OCI-M2 (cell line): ENCODE data around the gene ELAPOR1.
"Not testable (repeated sequence)": the region's sequence is repeated elsewhere in the genome, so short reads cannot be mapped to it uniquely, and the experiment has no call there.

Experiments
- DNase-seq: peaks from one replicate; lab custom pipeline; 2025; ENCODE audit not compliant: unreplicated experiment; lab: John Stamatoyannopoulos, UW

Gene ELAPOR1

DNA sequence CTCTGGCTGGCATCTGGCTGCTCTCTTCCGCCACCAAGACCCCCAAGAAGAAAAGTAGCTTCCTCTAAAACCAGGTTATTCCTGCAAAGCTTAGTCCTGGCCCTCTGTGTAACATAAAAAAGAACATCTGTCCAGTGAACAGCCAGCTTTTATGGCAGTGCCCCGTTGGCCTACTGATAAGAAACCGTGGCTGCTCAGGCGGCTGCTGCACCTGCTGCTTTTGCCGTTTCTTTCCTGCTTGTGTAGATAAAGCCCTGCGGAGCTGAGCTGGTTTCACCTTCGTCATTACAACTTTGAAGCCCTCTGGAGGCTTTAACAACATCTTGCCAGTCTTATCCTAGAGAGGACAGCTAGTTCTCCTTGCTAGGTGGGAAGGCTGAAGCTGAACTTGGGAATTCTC, 20.5 kb downstream of the ELAPOR1 start:
- DNase-seq: no peak

DNA sequence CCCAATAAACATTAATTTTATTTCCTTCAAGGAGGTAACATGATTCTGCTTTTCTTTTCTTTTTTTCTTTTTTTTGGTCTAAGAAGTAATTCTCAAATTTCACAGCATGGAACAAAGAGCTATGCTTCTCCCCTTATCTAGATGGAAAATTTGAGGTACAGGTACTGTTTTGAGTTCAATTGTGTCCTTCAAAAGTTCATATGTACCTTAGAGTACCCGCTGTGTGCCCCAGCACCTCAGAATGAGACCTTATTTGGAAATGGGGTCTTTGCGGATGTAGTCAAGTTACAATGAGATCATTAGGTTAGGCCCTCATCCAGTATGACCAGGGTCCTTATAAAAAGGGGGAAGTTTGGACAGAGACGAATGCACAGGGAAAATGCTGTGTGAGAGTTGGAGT, 22.0 kb downstream of the ELAPOR1 start:
- DNase-seq: no peak

DNA sequence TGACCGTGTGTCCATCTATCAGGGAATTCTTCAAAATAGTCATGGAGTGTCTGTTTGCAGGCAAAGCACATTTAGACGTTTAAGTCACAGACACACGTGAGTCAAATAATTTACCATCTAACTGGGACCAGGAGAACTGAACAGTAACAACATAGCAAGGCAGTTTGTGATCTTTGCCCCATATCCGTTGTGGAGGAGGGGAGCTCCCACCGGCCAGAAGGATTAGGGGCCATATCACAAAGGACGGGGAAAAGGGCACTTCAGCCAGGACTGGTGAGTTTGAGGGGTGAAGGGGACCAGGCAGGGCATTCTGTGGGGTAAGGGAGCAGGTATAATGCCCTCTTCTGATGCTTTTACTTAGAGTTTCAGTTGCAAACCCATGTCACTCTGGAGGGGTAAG, 22.9 kb downstream of the ELAPOR1 start:
- DNase-seq: no peak

DNA sequence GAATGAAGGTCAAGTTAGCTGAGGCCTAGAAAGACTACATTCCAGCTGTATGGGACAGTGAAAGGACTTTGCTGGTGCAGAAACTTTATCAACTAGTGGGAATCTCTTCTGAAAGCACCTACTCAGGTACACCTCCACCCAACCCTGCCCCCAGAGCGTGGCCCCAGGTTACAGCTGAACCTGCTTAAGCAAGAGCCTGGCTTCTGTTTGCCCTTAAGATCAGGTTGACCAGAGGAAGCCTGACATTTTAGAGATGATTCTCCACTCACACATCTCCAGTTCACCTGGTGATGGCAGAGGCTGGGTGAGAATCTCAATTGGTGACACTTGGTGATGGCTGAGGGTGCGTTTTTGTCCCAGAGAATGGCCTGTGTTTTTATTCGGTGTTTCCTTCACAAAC, 24.0 kb downstream of the ELAPOR1 start:
- no peak for DNase-seq

DNA sequence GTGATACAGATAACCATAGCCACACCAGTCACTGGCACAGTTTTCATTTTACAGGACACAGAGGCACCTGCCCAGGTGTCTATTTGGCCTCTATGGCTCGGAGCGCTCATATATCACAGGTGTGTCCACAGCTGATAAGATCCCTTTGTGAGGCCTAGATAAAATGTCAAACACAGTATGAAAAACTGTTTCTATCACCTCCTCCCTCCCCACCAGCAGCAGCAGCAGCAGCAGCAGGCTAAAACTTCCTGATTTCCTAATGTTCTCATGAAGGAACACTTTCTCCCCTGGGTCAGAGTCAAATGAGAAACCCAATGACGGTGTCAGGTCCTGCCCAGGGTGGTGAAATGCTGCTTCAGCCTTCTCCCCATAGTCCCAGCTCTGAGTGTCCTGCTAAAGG, 24.4 kb downstream of the ELAPOR1 start:
- DNase-seq: no peak

DNA sequence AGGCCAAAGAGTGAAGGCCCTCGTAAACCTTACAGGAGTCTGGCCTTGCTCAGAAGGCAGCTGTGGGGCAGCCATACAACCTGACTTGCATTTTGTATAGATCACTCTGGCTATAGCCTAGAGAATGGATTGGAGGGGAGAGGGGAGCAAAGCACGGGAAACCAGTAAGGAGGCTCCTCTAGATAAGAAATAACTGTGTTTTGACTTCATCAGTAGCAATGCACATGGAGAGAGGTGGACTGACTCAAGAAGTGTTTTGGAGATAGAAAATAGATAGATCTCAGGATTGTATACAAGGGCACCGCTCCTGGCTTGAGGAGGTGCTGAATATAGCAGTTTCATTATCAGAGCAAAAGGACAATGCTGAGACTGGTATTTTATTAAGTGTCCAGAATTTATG, 26.5 kb downstream of the ELAPOR1 start:
- DNase-seq: no peak

DNA sequence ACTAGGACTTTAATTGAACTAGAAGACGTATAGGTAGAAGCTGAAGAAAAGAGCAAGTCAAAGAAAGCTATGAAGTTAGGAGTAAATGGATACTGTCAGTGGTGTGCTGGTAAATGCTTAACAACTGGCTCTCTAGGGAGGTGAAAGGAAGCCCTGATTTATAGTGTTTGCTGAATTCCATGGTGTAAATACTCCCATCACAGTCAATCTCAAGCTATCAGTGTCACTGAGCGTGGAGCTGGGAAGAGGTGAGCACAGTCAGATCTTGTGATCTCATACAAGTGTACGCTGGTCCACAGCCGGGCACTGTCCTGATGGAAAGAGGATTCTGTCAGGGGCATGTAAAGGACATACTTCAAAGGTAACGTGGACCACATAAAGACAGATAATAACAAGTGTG, 28.3 kb downstream of the ELAPOR1 start:
- DNase-seq: no peak

DNA sequence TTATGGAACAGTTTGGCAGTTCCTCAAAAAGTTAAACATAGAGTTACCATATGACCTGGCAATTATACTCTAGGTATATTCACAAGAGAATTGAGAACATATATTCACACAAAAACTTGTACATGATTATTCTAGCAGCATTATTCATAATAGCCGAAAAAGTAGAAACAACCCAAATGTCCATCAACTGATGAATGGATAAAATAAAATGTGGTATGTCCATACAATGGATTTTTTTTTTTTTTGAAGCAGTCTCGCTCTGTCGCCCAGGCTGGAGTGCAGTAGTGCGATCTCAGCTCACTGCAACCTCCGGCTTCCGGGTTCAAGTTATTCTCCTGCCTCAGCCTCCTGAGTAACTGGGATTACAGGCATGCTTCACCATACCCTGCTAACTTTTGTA, 28.8 kb downstream of the ELAPOR1 start:
- DNase-seq: not testable (repeated sequence)

DNA sequence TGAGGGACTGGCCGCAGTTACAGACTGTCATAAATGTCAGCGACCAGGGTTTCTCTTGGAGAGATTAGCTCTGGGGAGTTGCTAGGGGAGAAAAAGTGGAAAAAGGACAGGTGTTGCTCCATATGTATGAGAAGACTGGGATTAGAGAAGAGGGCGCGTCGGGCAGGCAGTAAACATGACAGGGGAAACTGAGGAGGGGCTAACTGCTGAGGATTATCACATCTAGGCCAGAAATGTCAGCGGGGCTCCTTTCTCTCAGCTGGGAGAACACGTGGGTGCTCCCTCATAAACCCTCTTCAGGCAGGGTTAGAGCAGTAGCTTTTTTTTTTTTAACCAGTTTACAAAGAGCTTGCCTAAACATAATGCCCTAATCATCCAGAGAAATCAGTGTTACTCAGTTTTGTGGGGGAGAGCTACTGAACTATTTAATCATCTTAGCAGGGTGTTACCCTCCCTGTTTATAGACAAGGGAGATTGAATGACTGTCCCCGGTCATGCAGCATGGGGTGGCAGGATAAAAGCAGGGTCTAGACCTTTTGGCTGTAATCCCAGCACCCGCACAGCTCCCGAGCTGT, 35.2 kb downstream of the ELAPOR1 start:
- no peak for DNase-seq

DNA sequence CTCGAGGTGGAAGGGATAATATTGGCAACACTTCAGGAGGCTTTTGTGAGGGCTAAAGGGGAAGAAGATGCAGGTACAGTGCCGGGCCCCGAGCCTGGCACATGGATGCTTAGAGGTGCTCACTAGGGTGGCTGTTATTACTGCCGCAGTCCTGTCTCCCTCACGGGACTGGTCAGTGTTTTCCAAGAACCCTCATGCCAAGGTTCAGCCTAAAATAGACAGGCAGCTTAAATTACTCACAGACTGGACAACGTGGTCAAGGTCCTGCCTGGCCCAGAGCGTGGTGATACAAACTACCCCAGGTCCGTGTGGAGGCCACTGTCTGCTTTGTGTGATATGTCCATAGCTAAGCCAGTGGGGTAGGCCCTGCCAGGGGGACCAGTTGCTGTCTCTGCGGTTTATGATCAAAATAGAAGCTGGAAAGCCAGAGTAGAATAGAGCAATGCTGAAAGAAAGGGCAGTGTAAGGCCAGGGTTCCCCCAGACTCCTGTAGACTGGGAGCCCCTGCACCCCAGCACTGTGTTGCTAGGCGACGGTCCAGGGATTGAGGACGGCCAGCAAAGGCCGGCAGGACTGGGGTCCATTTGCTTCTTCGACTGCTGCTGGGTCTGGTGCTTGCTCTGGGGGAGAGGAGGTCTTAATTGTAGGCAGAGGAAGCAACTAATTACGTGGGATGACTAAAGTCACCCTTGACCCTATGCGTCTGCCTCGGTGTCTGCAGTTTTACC, 36.1 kb downstream of the ELAPOR1 start:
- DNase-seq: no peak

DNA sequence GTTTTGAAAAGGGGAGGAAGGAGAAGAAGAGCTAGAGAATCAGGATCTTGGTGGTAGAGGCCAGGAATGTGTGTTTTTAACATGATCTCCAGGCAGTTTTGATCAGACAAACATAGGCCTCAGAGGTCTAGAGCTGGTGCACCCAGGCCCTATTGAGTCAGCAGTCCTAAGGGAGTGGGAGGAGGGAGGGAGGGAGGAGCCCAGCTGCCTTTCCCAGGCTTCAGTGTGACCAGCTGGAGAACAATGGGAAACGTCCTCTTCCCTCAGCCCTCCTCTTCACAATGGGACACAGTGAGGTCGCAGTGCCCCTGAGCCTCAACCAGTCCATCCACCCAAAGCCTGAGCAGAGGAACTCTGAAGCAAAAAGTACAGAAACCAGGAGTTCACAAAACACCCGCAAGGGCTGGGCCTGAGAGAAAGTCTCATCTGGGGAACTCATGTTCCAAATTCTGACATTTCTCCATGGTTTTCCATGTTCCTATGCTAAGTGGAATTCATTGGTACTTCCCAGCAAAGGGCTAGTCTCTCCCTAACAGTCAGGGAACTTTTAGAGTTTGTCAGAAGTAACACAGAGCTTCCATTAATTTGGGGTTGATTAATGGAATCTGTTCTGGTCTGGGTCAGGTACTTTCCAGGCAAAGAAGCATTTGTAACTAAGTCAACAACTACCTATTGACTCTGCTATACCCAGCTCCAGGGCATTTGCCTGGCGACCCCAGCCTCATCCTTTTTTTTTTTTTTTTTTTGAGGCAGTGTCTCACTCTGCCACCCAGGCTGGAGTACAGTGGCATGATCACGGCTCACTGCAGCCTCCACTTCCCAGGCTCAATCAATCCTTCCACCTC, 37.5 kb downstream of the ELAPOR1 start:
- no peak for DNase-seq

DNA sequence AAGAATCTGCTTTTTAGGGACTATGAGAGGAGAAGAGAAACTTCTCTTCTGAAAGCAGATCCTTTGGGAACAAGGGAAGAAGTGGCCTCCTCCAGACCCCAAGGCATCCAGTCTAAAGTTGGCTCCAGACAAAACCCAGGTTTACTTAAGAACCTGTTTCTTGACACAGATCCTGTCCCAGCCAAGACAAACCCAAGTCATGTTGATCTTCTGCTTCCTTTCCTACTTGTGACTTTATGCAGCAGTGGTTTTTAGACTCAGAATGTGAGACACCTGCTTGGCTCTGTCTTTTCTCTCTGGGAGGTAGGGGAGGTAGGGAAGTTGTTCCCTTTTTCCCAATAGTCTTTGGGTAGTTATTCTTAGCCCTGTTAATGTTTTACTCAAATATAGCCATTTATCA, 38.3 kb downstream of the ELAPOR1 start:
- DNase-seq: no peak

DNA sequence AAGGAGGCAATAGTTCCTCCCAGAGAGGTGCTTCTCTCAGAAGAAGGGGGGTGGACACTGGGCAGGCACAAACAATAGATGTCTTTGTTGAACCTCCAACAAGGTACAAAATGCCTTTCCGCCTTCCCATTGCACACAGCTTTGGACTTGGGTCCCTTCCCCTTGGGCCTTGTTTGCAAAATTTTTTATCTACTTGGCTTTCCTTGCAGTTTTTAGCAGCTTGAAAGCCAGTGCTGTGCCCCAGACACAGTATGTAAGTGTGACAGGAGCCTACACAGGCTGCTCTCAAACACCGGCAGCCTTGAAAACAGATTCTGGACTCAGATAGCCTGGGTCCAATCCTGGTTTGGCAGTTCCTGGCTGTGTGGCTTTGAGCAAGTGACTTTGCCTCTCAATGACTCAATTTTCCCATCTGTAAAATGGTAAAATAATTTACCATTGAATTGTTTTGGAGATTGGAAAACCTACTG, 43.0 kb downstream of the ELAPOR1 start:
- no peak for DNase-seq

DNA sequence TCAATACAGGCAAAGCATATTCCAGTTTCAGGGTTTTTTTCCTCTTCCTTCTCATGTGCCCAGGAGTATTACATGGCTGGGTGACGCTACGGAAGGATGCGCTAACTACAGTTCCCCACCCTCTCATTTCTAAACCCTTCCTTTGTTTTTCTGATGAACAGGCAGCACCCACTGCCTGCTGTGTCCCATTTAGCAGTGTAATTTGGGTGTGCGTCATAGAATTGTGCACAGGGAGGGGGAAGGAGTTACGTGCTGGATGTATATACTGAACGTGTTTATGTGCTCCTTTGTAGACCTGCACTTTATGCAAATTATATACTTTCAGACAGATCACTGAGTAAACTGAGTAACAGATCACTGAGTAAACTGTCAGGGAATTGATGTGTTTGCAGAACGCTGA, 44.5 kb downstream of the ELAPOR1 start:
- DNase-seq: no peak

DNA sequence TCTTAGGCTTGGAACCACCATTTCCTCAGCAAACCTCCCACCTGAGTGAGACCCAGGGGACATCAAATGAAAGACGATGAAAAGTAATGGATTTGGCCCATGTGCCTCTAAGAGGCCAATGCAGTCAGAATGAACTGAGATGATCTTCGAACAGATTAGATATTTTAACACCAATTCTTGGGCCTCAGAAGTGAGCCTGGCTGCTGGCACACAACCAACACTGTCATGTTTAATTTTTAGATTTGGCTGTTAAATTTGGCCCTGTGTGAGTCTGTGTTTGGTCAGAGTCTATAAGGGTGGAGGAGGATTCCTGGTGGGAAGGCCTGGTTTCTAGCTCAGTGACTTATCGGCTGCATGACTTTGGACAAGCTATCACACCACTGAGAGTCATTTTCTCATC, 45.4 kb downstream of the ELAPOR1 start:
- no peak for DNase-seq

DNA sequence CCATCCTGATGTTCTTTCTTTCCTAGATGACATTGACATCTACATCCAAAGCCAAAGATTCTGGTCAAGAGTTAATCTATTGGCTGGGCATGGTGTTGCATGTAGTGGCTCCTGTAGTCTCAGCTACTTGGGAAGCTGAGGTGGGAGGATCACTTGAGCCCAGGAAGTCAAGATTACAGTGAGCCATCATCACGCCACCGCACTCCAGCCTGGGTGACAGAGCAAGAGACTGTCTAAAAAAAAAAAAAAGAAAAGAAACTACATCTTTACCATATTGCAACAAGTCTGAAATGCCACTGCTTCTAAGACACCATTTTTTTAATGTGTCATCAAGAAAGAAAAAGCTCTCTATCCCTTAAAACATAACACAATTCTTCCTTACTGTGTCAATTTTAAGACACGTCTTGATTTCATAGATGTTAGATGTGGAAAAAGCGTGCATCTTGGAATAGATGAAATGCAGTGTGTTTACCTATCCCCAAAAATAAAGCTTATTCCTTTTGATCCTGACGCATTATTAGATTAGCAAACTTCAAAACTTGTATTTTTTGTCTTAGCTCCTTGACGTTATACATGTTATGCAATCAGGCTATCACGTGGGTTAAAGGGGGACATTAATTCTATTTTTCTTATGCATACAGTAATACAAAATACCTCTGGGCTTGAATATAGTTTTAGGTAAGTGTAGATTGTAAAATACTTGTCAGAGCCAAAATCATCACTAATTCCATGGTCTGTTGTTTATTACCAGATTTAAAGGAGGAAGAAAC, 46.3 kb downstream of the ELAPOR1 start:
- no peak for DNase-seq

DNA sequence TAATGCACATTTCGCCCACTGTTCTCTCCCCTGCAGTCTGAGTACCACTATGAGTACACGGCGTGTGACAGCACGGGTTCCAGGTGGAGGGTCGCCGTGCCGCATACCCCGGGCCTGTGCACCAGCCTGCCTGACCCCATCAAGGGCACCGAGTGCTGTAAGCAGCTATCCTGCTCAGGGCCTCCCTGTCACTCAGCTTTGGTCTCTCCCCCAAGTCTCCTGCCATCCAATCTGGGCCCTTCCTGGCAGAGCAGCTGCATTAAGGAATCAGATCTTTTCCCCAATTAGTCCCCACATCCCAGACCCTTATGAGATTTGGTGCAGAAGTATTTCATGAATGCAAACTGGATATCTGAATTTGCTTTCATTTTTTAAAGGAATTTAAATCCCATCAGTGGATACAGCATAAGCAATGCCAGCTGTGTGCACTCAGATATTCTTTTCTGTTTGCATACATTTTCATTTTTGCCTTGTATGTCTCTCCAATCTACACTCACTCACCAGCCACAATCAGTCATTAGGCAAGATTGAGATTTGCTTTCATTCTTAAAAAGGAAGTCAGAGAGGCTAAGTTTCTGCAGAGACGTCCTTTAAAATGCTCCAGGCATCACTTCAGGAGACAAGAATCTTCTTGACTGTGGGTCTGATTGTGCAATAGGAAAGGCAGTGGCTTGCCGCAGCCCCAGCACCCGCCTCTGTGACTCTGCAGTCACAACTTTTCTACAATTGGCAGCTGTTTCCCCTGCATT, 48.1 kb downstream of the ELAPOR1 start:
- DNase-seq: no peak

DNA sequence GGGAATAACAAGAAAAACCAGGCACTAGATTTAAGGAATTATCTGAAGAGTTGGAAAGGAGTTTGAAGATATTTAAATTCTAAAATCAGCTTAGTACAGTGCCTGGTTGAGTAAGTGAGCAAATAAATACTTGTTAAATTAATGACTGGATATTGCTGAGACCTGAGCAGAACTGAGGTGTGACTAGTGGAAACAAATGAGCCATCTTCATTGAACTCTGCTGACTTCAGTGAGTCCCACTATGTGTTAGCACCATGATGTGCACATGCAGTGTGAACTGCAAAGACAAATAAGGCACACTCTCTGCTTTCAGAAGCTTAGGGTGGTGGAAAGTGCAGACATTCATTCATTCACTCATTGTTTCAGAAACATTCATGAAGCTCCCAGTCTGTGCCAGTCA, 48.7 kb downstream of the ELAPOR1 start:
- no peak for DNase-seq

DNA sequence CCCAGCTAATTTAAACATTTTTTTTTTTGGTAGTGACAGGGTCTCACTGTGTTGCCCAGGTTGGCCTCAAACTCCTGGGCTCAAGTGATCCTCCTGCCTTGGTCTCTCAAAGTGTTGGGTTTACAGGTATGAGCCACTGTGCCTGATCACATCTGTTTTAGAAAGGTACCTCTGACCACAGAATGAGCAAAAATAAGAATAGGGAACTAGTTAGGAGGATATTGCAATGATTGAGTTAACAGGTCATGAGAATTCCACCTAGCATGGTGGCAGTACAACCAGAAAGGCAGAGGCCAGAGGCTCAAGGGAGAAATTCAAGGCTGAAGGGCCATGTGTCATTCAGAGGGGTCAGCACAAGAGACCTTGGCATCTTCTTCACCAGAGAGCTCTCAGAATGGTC, 49.6 kb downstream of the ELAPOR1 start:
- no peak for DNase-seq
